ENCODE results near the gene NPC1L1. TPM values are rescaled to one million over a fixed set of nuclear protein-coding genes. Genes with fewer than 3 reads are reported as not detected.

Gene NPC1L1
- total RNA-seq, 1 experiment from 2014 or later: 0.28 TPM

- BruUV-seq (replicated peaks): no TSS peak
- Histone ChIP-seq H3K4me1 (replicated peaks; ENCODE audit: insufficient read depth) (no peaks in the 10 kb centered on the region), H3K36me3 (ENCODE audit: low read depth) (no peaks in the 10 kb centered on the region), H3F3A (ENCODE audit: insufficient read depth, low read depth) (no peaks in the 10 kb centered on the region), H3K79me2 (ENCODE audit: low read depth) (no peaks in the 10 kb centered on the region), H4K20me1 (ENCODE audit: insufficient read depth) (no peaks in the 10 kb centered on the region), H3K27ac (no peak overlapping the region), H3K9me3 (ENCODE audit: insufficient read depth, low read depth) (0 out of 2 replicates have a peak, but pooled peaks cover 7% of the 10 kb centered on the region), H3K9me2 (ENCODE audit: insufficient read depth) (no peaks in the 10 kb centered on the region), H3K4me2 (no peak overlapping the region), H3K4me3 (no peak overlapping the region), H3K27me3 (ENCODE audit: insufficient read depth, low read depth) (no peaks in the 10 kb centered on the region), H2AFZ (no peak overlapping the region)
- CTCF ChIA-PET: no interaction called here
- intact Hi-C loops (cut with micrococcal nuclease; ENCODE audit: unreplicated experiment): no loop called here
- POLR2A ChIA-PET (ENCODE audit: unreplicated experiment): no interaction called here
- TF ChIP-seq, protein P1, sequence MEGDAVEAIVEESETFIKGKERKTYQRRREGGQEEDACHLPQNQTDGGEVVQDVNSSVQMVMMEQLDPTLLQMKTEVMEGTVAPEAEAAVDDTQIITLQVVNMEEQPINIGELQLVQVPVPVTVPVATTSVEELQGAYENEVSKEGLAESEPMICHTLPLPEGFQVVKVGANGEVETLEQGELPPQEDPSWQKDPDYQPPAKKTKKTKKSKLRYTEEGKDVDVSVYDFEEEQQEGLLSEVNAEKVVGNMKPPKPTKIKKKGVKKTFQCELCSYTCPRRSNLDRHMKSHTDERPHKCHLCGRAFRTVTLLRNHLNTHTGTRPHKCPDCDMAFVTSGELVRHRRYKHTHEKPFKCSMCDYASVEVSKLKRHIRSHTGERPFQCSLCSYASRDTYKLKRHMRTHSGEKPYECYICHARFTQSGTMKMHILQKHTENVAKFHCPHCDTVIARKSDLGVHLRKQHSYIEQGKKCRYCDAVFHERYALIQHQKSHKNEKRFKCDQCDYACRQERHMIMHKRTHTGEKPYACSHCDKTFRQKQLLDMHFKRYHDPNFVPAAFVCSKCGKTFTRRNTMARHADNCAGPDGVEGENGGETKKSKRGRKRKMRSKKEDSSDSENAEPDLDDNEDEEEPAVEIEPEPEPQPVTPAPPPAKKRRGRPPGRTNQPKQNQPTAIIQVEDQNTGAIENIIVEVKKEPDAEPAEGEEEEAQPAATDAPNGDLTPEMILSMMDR (conservative IDR thresholded peaks at IDR 0.05): no peak
- TF ChIP-seq EZH2 (IDR thresholded peaks at IDR 0.05; ENCODE audit: low read depth): no peak
- no peak for DNase-seq
Measured at GRCh38 chr7:44524811-44525388, 16.2 kb downstream of the NPC1L1 start.

GRCh38 chr7:44522315-44522714, 18.8 kb downstream of the NPC1L1 start:
- Histone ChIP-seq H2AFZ (no peak overlapping the region), H3K36me3 (ENCODE audit: low read depth) (no peaks in the 10 kb centered on the region), H3K27me3 (ENCODE audit: insufficient read depth, low read depth) (no peaks in the 10 kb centered on the region), H3F3A (ENCODE audit: insufficient read depth, low read depth) (no peaks in the 10 kb centered on the region), H3K4me2 (no peak overlapping the region), H3K79me2 (ENCODE audit: low read depth) (no peaks in the 10 kb centered on the region), H3K27ac (no peak overlapping the region), H3K9me2 (ENCODE audit: insufficient read depth) (no peaks in the 10 kb centered on the region), H4K20me1 (ENCODE audit: insufficient read depth) (no peaks in the 10 kb centered on the region), H3K4me1 (replicated peaks; ENCODE audit: insufficient read depth) (no peaks in the 10 kb centered on the region), H3K4me3 (no peak overlapping the region), H3K9me3 (ENCODE audit: insufficient read depth, low read depth) (0 out of 2 replicates have a peak, but pooled peaks cover 7% of the 10 kb centered on the region)
- intact Hi-C loops (cut with micrococcal nuclease; ENCODE audit: unreplicated experiment): no loop called here
- CTCF ChIA-PET: no interaction called here
- POLR2A ChIA-PET (ENCODE audit: unreplicated experiment): no interaction called here
- no TSS peak for BruUV-seq (replicated peaks)
- TF ChIP-seq, protein P1 (conservative IDR thresholded peaks at IDR 0.05): no peak
- TF ChIP-seq EZH2 (IDR thresholded peaks at IDR 0.05; ENCODE audit: low read depth): no peak
- no peak for DNase-seq

GRCh38 chr7:44521347-44522095, 19.6 kb downstream of the NPC1L1 start:
- Histone ChIP-seq H3F3A (ENCODE audit: insufficient read depth, low read depth) (no peaks in the 10 kb centered on the region), H3K27me3 (ENCODE audit: insufficient read depth, low read depth) (no peaks in the 10 kb centered on the region), H3K27ac (no peak overlapping the region), H3K79me2 (ENCODE audit: low read depth) (no peaks in the 10 kb centered on the region), H2AFZ (no peak overlapping the region), H3K9me2 (ENCODE audit: insufficient read depth) (no peaks in the 10 kb centered on the region), H3K36me3 (ENCODE audit: low read depth) (no peaks in the 10 kb centered on the region), H3K4me2 (no peak overlapping the region), H4K20me1 (ENCODE audit: insufficient read depth) (no peaks in the 10 kb centered on the region), H3K9me3 (ENCODE audit: insufficient read depth, low read depth) (0 out of 2 replicates have a peak, but pooled peaks cover 7% of the 10 kb centered on the region), H3K4me3 (no peak overlapping the region), H3K4me1 (replicated peaks; ENCODE audit: insufficient read depth) (no peaks in the 10 kb centered on the region)
- no peak for DNase-seq
- intact Hi-C loops (cut with micrococcal nuclease; ENCODE audit: unreplicated experiment): no loop called here
- BruUV-seq (replicated peaks): no TSS peak
- CTCF ChIA-PET: no interaction called here
- POLR2A ChIA-PET (ENCODE audit: unreplicated experiment): no interaction called here
- TF ChIP-seq, protein P1 (conservative IDR thresholded peaks at IDR 0.05): no peak
- TF ChIP-seq EZH2 (IDR thresholded peaks at IDR 0.05; ENCODE audit: low read depth): no peak
